ENCODE results near the gene MAN2B2. TPM values are rescaled to one million over a fixed set of nuclear protein-coding genes. Genes with fewer than 3 reads are reported as not detected.

Gene MAN2B2
- total and polyA plus RNA-seq, 7 donors, result 3.0 to 24.3 (median 18.7) TPM

DNA sequence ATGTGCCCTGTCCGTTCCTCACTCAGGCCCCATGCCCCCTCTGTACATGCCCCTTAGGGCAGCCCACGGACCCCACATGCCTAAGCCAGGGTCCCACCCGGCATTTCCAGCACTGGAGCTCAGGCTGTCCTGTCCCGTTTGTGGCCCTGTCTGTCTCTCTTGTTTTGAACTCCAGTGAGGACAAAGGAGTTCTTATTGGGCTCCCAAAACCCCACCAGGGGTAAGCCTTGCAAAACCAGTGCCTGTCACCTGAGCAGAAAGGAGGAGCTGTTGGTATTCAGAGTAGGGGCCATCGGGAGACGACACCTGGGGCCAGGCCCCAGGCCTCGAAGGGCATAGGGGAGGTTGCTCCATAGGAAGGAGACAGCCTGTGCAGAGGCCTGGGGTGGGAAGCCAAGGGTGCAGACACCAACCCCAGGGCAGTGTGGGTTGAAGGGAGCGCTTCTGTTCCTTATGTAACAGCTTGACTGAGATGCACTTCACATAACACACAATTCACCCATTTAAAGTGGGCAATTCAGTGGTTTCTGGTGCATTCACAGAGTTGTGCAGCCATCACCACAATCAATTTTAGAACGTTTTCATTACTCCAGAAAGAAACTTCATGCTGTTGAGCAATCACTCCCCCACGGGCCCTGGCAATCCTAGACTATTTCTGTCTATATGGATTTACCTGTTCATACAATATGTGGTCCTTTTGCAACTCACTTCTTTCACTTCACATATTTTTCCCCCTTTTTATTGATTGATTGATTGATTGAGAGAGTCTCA is 31.7 kb downstream of the MAN2B2 start:
- Histone ChIP-seq H3K4me1 (no peaks in the 10 kb centered on the region), H3K36me3 (peaks cover 13 to 90% (median 36%) of the 10 kb centered on the region in 4 donors), H3K9me3 (peaks cover 0 to 5% (median 3%) of the 10 kb centered on the region in 4 donors), H3K4me3 (no peak overlapping the region), H3K27ac (no peak overlapping the region), H3K27me3 (no peaks in the 10 kb centered on the region)
- intact Hi-C loops (cut with DNase I), result no loop called here
- no peak for DNase-seq
- no peak for TF ChIP-seq POLR2A (IDR thresholded peaks at IDR 0.05)
- TF ChIP-seq EP300 (IDR thresholded peaks at IDR 0.05), result no peak
- TF ChIP-seq POLR2AphosphoS5 (IDR thresholded peaks at IDR 0.05), result no peak
- no peak for TF ChIP-seq CTCF (IDR thresholded peaks at IDR 0.05)
- 91 to 94% methylated on average over 10 of the region's 10 CpGs for WGBS, 2 donors

DNA sequence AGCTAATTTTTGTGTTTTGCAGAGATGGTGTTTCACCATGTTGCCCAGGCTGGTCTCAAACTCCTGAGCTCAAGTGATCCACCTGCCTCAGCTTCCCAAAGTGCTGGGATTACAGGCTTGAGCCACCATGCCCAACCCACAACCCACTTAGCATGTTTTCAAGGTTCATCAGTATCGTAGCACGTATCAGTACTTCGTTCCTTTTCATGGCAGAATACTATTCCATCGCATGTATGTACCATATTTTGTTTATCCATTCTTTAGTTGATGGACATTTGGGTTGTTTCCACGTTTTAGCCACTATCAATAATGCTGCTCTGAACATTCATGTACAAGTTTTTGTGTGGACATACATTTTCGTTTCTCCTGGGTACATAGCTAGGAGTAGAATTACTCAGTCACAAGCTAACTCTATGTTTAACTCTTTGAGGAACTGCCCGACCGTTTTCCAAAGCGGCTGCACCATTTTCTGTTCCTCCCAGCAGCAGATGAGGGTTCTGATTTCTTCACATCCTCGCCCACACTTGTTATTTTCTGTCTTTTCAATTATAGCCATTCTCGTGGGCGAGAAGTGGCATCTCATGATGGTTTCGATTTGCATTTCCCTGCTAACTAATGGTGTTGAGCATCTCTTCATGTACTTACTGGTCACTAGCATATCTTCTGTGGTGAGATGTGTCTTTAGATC is 32.5 kb downstream of the MAN2B2 start:
- DNase-seq, result no peak
- Histone ChIP-seq H3K4me1 (no peaks in the 10 kb centered on the region), H3K27ac (no peak overlapping the region), H3K36me3 (peaks cover 13 to 89% (median 33%) of the 10 kb centered on the region in 4 donors), H3K9me3 (peaks cover 0 to 5% (median 3%) of the 10 kb centered on the region in 4 donors), H3K27me3 (no peaks in the 10 kb centered on the region), H3K4me3 (no peak overlapping the region)
- 89 to 91% methylated on average over 13 of the region's 13 CpGs for WGBS, 2 donors
- intact Hi-C loops (cut with DNase I), result no loop called here
- TF ChIP-seq POLR2A (IDR thresholded peaks at IDR 0.05) (no peak), EP300 (IDR thresholded peaks at IDR 0.05) (no peak), CTCF (IDR thresholded peaks at IDR 0.05) (no peak), POLR2AphosphoS5 (IDR thresholded peaks at IDR 0.05) (no peak)

DNA sequence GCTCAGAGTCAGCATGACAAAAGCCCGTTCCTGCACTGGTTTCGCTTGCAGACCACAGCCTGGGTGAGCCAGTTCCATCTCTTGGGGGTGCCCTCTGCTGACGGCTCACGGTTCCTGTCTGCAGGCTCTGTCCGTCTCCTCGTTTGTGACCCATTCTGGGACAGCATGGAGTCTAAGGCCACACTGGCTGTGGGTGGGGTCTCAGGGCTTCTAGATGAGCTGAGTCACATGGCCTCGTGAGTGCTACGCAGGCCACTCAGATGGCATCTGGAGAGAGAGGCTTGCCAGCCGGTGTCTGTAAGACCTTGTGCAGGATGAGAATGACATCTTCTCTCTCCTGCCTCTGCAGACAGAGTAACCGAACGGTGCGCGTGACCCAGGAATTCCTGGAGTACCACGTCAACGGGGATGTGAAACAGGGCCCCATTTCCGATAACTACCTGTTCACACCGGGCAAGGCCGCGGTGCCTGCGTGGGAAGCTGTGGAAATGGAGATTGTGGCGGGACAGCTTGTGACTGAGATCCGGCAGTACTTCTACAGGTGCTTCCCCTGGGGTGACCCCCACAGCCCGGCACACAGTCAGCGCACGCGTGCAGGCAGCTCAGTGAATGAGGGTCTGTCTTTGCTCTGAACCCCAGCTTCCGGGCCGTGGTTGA is 33.9 kb downstream of the MAN2B2 start:
- Histone ChIP-seq H3K4me1 (no peaks in the 10 kb centered on the region), H3K36me3 (peaks cover 13 to 85% (median 33%) of the 10 kb centered on the region in 4 donors), H3K27me3 (no peaks in the 10 kb centered on the region), H3K27ac (no peak overlapping the region), H3K9me3 (peaks cover 0 to 5% (median 3%) of the 10 kb centered on the region in 4 donors), H3K4me3 (no peak overlapping the region)
- 90 to 94% methylated on average over 28 of the region's 28 CpGs for WGBS, 2 donors
- TF ChIP-seq CTCF (IDR thresholded peaks at IDR 0.05) (no peak), POLR2AphosphoS5 (IDR thresholded peaks at IDR 0.05) (no peak), EP300 (IDR thresholded peaks at IDR 0.05) (no peak), POLR2A (IDR thresholded peaks at IDR 0.05) (no peak)
- intact Hi-C loops (cut with DNase I), result no loop called here
- DNase-seq, result no peak

- Histone ChIP-seq H3K27me3 (no peaks in the 10 kb centered on the region), H3K4me3 (no peak overlapping the region), H3K27ac (no peak overlapping the region), H3K9me3 (peaks cover 0 to 5% (median 3%) of the 10 kb centered on the region in 4 donors), H3K4me1 (no peaks in the 10 kb centered on the region), H3K36me3 (peaks cover 13 to 92% (median 31%) of the 10 kb centered on the region in 4 donors)
- intact Hi-C loops (cut with DNase I), result no loop called here
- no peak for DNase-seq
- WGBS, 2 donors, result 95 to 97% methylated on average over 26 of the region's 26 CpGs
- TF ChIP-seq EP300 (IDR thresholded peaks at IDR 0.05) (no peak), POLR2AphosphoS5 (IDR thresholded peaks at IDR 0.05) (no peak), POLR2A (IDR thresholded peaks at IDR 0.05) (no peak), CTCF (IDR thresholded peaks at IDR 0.05) (no peak)
Observed at GRCh38 chr4:6609415-6610079, 34.6 kb downstream of the MAN2B2 start.

All from sigmoid colon (tissue), 7 donors.